ENCODE results near the gene PAFAH1B2. TPM values are rescaled to one million over a fixed set of nuclear protein-coding genes. Genes with fewer than 3 reads are reported as not detected.
"Not testable (repeated sequence)": the region's sequence is repeated elsewhere in the genome, so short reads cannot be mapped to it uniquely, and the experiment has no call there.

PAFAH1B2 gene
- total RNA-seq, 1 donor from 2014 or later, result 81.0 TPM

DNA sequence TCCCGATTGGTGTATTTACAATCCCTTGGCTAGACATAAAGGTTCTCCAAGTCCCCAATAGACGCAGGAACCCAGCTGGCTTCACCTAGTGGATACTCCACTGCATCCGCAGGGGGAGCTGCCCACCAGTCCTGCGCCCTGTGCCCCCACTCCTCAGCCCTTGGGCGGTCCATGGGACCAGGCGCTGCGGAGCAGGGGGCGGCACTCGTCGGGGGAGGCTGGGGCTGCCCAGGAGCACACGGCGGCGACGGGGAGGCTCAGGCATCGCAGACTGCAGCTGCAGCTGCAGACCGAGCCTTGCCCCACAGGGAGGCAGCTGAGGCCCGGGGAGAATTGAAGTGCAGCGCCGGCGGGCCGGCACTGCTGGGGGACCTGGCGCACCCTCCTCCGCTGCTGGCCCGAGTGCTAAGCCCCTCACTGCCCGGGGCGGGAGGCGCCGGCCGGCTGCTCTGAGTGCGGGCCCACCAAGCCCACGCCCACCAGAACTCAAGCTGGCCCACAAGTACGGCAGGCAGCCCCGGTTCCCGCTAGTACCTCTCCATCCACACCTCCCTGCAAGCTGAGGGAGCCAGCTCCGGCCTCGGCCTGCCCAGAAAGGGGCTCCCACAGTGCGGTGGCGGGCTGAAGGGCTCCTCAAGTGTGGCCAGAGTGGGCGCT is 33.7 kb upstream of the PAFAH1B2 start:
- Mint-ChIP-seq H3K36me3 (ENCODE audit: low read depth) (no peaks in the 10 kb centered on the region), H3K27ac (no peak overlapping the region), H3K9me3 (no peaks in the 10 kb centered on the region), H3K4me1 (no peaks in the 10 kb centered on the region), H3K4me3 (no peak overlapping the region), H3K27me3 (peaks cover 5% of the 10 kb centered on the region)
- no peak for DNase-seq
- intact Hi-C loops (cut with micrococcal nuclease), result no loop called here

GRCh38 chr11:117112497-117112896 is 31.6 kb upstream of the PAFAH1B2 start:
- intact Hi-C loops (cut with micrococcal nuclease); DNase-seq; H3K9me3 Mint-ChIP-seq; H3K36me3 Mint-ChIP-seq (ENCODE audit: low read depth); H3K4me1 Mint-ChIP-seq; H3K27ac Mint-ChIP-seq; H3K4me3 Mint-ChIP-seq; H3K27me3 Mint-ChIP-seq: not testable (repeated sequence)

- H3K36me3 Mint-ChIP-seq (ENCODE audit: low read depth); H3K4me3 Mint-ChIP-seq; H3K4me1 Mint-ChIP-seq; DNase-seq; H3K27me3 Mint-ChIP-seq; H3K9me3 Mint-ChIP-seq; H3K27ac Mint-ChIP-seq; intact Hi-C loops (cut with micrococcal nuclease): not testable (repeated sequence)
These were observed 31.1 kb upstream of the PAFAH1B2 start for GRCh38 chr11:117112939-117113338.

DNA sequence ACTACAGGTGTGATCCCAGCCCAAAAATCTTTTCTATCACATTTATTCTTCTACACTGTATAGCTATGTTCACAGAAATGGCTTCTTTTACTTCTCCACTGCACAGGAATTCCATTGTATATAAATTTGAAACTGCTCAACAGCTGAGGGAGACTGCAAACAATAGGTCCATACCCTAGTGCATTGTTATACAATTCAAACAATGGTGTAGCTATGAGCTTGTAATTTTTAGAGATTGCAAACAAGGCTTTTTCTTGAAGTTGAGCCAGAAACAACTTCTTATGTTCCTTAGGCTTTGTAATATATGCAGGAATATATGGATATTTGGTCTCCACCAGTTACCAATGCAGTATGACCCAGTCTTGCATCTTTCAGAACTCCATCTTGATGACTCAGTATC is 26.4 kb upstream of the PAFAH1B2 start:
- Mint-ChIP-seq H3K4me3 (no peak overlapping the region), H3K27ac (no peak overlapping the region), H3K4me1 (no peaks in the 10 kb centered on the region), H3K36me3 (ENCODE audit: low read depth) (no peaks in the 10 kb centered on the region), H3K9me3 (no peaks in the 10 kb centered on the region), H3K27me3 (peaks cover 2% of the 10 kb centered on the region)
- intact Hi-C loops (cut with micrococcal nuclease), result loop anchor here (1.0 kb wide), 1 partner anchor 11 kb away; no protein-coding TSS in a partner anchor
- no peak for DNase-seq

DNA sequence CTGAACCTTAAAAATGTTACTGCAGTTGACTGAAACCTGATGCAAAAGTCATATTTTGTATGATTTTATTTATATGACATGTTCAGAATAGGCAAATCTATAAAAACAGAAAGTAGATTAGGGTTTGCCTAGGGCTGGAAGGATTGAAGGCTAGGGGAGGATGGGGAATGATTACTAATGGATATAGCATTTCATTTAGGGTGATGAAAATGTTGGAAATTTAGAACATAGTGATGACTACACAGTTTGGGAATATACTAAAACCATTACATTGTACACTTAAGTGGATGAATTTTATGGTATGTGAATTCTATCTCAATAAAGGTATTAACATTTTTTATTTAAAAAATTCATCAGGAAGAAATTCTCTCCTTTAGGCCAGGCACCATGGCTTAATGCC is 22.9 kb upstream of the PAFAH1B2 start:
- no peaks in the 10 kb centered on the region for H3K36me3 Mint-ChIP-seq (ENCODE audit: low read depth)
- no peak overlapping the region for H3K4me3 Mint-ChIP-seq
- no peaks in the 10 kb centered on the region for H3K4me1 Mint-ChIP-seq
- no peaks in the 10 kb centered on the region for H3K9me3 Mint-ChIP-seq
- H3K27me3 Mint-ChIP-seq, result peaks cover 13% of the 10 kb centered on the region
- intact Hi-C loops (cut with micrococcal nuclease), result no loop called here
- no peak overlapping the region for H3K27ac Mint-ChIP-seq
- no peak for DNase-seq

GRCh38 chr11:117122556-117122955 is 21.5 kb upstream of the PAFAH1B2 start:
- H3K36me3 Mint-ChIP-seq (ENCODE audit: low read depth), result no peaks in the 10 kb centered on the region
- intact Hi-C loops (cut with micrococcal nuclease), result no loop called here
- no peak overlapping the region for H3K4me3 Mint-ChIP-seq
- H3K27ac Mint-ChIP-seq, result no peak overlapping the region
- H3K27me3 Mint-ChIP-seq, result peaks cover 16% of the 10 kb centered on the region
- H3K4me1 Mint-ChIP-seq, result no peaks in the 10 kb centered on the region
- no peak for DNase-seq
- H3K9me3 Mint-ChIP-seq, result no peaks in the 10 kb centered on the region

DNA sequence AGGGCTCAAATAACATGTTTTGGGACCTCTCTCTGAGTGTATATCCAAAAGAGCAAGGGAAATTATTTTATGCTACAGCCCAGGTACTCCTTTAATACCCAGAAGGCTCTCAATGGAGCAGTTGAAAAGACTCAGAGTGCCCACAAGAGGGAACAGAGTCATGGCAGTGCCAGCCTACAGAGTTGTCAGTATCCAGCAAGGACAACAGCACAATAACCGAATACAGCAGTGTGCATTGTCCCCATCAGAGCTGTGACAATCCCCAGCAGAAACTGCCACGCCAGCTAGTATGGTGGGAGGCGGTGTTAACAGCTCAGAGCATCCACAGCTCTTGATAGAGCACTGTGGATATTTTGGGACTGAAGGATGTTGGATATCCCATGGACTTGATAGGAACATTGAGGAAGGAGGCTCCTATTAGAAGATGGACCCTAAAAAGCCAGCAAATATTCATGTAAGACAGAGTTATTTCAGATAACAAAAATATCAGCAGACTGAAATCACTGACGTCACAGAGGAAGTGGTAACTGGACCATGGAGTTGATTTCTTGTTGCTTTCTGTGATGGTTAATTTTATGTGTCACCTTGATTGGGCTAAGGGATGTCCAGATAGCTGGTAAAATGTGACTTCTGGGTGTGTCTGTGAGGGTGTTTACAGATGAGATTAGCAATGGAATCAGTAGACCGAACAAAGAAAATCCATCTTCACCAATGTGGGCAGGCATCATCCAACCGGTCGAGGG is 17.7 kb upstream of the PAFAH1B2 start:
- Mint-ChIP-seq H3K36me3 (ENCODE audit: low read depth) (no peaks in the 10 kb centered on the region), H3K27me3 (peaks cover 16% of the 10 kb centered on the region), H3K4me1 (no peaks in the 10 kb centered on the region), H3K9me3 (no peaks in the 10 kb centered on the region), H3K27ac (no peak overlapping the region), H3K4me3 (no peak overlapping the region)
- no peak for DNase-seq
- intact Hi-C loops (cut with micrococcal nuclease), result no loop called here

DNA sequence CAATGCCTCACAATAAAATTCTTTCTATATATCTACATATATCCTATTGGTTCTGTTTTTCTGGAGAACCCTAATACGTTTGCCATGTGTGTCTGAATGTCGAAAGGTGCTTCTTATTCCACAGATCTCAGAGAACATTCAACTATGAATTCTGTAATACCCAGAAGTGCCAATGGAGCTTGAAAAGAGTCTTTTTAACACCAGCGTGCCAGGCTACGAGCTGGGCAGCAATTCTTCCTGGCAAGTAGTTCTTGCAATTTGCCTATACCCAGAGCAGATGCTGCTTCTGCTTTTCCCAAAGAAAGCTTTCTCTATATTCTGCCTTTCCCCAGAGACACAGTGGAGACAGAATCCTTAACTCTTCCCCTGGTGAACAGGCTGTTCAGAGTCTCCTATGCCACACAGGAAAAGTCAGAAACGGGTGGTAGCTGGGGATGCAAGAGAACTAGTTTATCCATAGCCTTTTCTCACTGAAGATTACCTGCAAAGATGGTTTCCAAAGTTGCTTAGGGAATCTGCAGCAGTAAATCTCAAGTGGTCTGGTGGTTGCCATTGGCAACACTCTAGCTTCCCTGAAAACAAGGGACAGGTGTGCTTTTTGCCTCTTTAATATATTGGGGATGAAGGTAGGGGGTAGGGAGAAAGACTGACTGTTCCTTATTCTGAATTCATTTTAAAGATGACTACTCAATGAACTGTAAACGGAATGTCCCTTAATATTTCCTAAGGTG is 16.8 kb upstream of the PAFAH1B2 start:
- Mint-ChIP-seq H3K4me3 (no peak overlapping the region), H3K27me3 (peaks cover 15% of the 10 kb centered on the region), H3K36me3 (ENCODE audit: low read depth) (no peaks in the 10 kb centered on the region), H3K27ac (no peak overlapping the region), H3K4me1 (no peaks in the 10 kb centered on the region), H3K9me3 (no peaks in the 10 kb centered on the region)
- DNase-seq, result no peak
- intact Hi-C loops (cut with micrococcal nuclease), result no loop called here

GRCh38 chr11:117128289-117128688 is 15.8 kb upstream of the PAFAH1B2 start:
- peaks cover 2% of the 10 kb centered on the region for H3K4me1 Mint-ChIP-seq
- peaks cover 12% of the 10 kb centered on the region for H3K27me3 Mint-ChIP-seq
- H3K36me3 Mint-ChIP-seq (ENCODE audit: low read depth), result no peaks in the 10 kb centered on the region
- no peak overlapping the region for H3K27ac Mint-ChIP-seq
- H3K9me3 Mint-ChIP-seq, result no peaks in the 10 kb centered on the region
- no peak for DNase-seq
- no peak overlapping the region for H3K4me3 Mint-ChIP-seq
- intact Hi-C loops (cut with micrococcal nuclease), result no loop called here

- H3K4me3 Mint-ChIP-seq; intact Hi-C loops (cut with micrococcal nuclease); H3K9me3 Mint-ChIP-seq; H3K4me1 Mint-ChIP-seq; H3K27me3 Mint-ChIP-seq; DNase-seq; H3K36me3 Mint-ChIP-seq (ENCODE audit: low read depth); H3K27ac Mint-ChIP-seq: not testable (repeated sequence)
These were observed 13.7 kb upstream of the PAFAH1B2 start for GRCh38 chr11:117130396-117130795.

- Mint-ChIP-seq H3K4me1 (peaks cover 2% of the 10 kb centered on the region), H3K4me3 (no peak overlapping the region), H3K36me3 (ENCODE audit: low read depth) (no peaks in the 10 kb centered on the region), H3K27ac (no peak overlapping the region), H3K27me3 (peaks cover 7% of the 10 kb centered on the region), H3K9me3 (no peaks in the 10 kb centered on the region)
- no peak for DNase-seq
- intact Hi-C loops (cut with micrococcal nuclease), result no loop called here
These were observed 13.2 kb upstream of the PAFAH1B2 start for GRCh38 chr11:117130879-117131278.

- Mint-ChIP-seq H3K27ac (no peak overlapping the region), H3K4me1 (peaks cover 2% of the 10 kb centered on the region), H3K4me3 (no peak overlapping the region), H3K27me3 (peaks cover 4% of the 10 kb centered on the region), H3K36me3 (ENCODE audit: low read depth) (no peaks in the 10 kb centered on the region), H3K9me3 (no peaks in the 10 kb centered on the region)
- no peak for DNase-seq
- intact Hi-C loops (cut with micrococcal nuclease), result no loop called here
These were observed 9.7 kb upstream of the PAFAH1B2 start for GRCh38 chr11:117134431-117134830.

GRCh38 chr11:117134979-117135378 is 9.1 kb upstream of the PAFAH1B2 start:
- DNase-seq; H3K9me3 Mint-ChIP-seq; intact Hi-C loops (cut with micrococcal nuclease); H3K27me3 Mint-ChIP-seq; H3K4me1 Mint-ChIP-seq; H3K27ac Mint-ChIP-seq; H3K4me3 Mint-ChIP-seq; H3K36me3 Mint-ChIP-seq (ENCODE audit: low read depth): not testable (repeated sequence)
